Prostate gland (tissue), 2 donors: ENCODE results near the gene MMP17. TPM values are rescaled to one million over a fixed set of nuclear protein-coding genes. Genes with fewer than 3 reads are reported as not detected.
"Not testable (repeated sequence)": the region's sequence is repeated elsewhere in the genome, so short reads cannot be mapped to it uniquely, and the experiment has no call there.

Experiments used
- DNase-seq: peaks from one replicate; pipeline ENCODE4 v3.0.0-alpha.2; 2019; ENCODE audit warnings: low spot score
- H3K27ac ChIP-seq, 2 donors: fragments of 200-600 bp; sonication (generic); 2 replicates each; pipeline ENCODE4 v1.5.1; 2017 to 2019
- H3K27me3 ChIP-seq: fragments of 200-600 bp; sonication (generic); replicated peaks from 2 replicates; pipeline ENCODE4 v1.5.1; 2019; ENCODE audit not compliant: insufficient read depth
- H3K36me3 ChIP-seq, 2 donors: fragments of 200-600 bp; sonication (generic); 1 replicate in 1 of 2; 2 replicates in 1 of 2; pipeline versions ENCODE4 v1.5.1 to v1.8.1; 2017 to 2019
- H3K4me1 ChIP-seq: fragments of 200-600 bp; sonication (generic); replicated peaks from 2 replicates; pipeline ENCODE4 v1.5.1; 2019
- H3K4me3 ChIP-seq, 2 donors: fragments of 200-600 bp; sonication (generic); 2 replicates each; pipeline ENCODE4 v1.5.1; 2017 to 2019
- H3K9me3 ChIP-seq: fragments of 200-600 bp; sonication (generic); 2 replicates; pipeline ENCODE4 v1.5.1; 2017
- CTCF ChIP-seq, 4 experiments: fragments of 200-600 bp in 2 of 4; fragments of 450-650 bp in 2 of 4; sonication (generic) in 2 of 4; IDR thresholded peaks; 1 replicate in 3 of 4; 2 replicates in 1 of 4; pipeline ENCODE4 v1.5.1; 2016 to 2019; ENCODE audit warnings: antibody characterized with exemption in 4 of 4, mild to moderate bottlenecking in 2 of 4, moderate library complexity in 2 of 4
- POLR2A ChIP-seq: fragments of 450-650 bp; IDR thresholded peaks from one replicate; pipeline ENCODE4 v1.6.1; 2016; ENCODE audit warnings: antibody characterized with exemption, mild to moderate bottlenecking
- POLR2AphosphoS5 ChIP-seq: sonication (generic); formaldehyde crosslinking; IDR thresholded peaks from one replicate; pipeline ENCODE4 v1.6.1; 2017; ENCODE audit warnings: antibody characterized with exemption
- WGBS: methylation state at CpG from one replicate; pipeline ENCODE4 v1.1.5; 2018; 5-methylcytosine and 5-hydroxymethylcytosine counted together
- intact Hi-C: fragments of 100-400 bp; cut with DNase I; formaldehyde crosslinking; loops from one replicate; pipeline ENCODE4 v1.14.2; 2022
- total RNA-seq, 2 donors: library from RNA; depleted of rRNA; stranded (reverse); fragments of >200 nt; gene quantifications; one replicate each; pipeline ENCODE4 v1.1.0, GENCODE V29; 2016

The MMP17 gene
- total RNA-seq, 2 donors from 2014 or later: 1.1 to 35.7 TPM

- 96% methylated on average over 21 of the region's 21 CpGs for WGBS
- intact Hi-C loops: no loop called here
Measured at GRCh38 chr12:131873293-131873692, 45.1 kb downstream of the MMP17 start.

GRCh38 chr12:131874972-131875371 is 46.8 kb downstream of the MMP17 start:
- H3K27ac ChIP-seq, H3K36me3 ChIP-seq, intact Hi-C loops, H3K9me3 ChIP-seq, DNase-seq, H3K27me3 ChIP-seq, H3K4me1 ChIP-seq, H3K4me3 ChIP-seq: not testable (repeated sequence)
- 91% methylated on average over 6 of the region's 6 CpGs for WGBS

More at GRCh38 chr12:131873293-131873692, 45.1 kb downstream of the MMP17 start:
- Histone ChIP-seq H3K4me3 (no peak overlapping the region), H3K27me3 (no peaks in the 10 kb centered on the region), H3K27ac (no peak overlapping the region), H3K9me3 (no peaks in the 10 kb centered on the region), H3K4me1 (no peaks in the 10 kb centered on the region), H3K36me3 (no peaks in the 10 kb centered on the region)
- no peak for TF ChIP-seq POLR2AphosphoS5
- DNase-seq: no peak

- H3K27ac ChIP-seq, H3K36me3 ChIP-seq, H3K9me3 ChIP-seq, DNase-seq, H3K27me3 ChIP-seq, H3K4me3 ChIP-seq, intact Hi-C loops, H3K4me1 ChIP-seq: not testable (repeated sequence)
- 67% methylated on average over 10 of the region's 10 CpGs for WGBS
Measured at GRCh38 chr12:131877216-131877615, 49.0 kb downstream of the MMP17 start.

- H3K27ac ChIP-seq, H3K4me1 ChIP-seq, H3K27me3 ChIP-seq, DNase-seq, H3K4me3 ChIP-seq, intact Hi-C loops, H3K9me3 ChIP-seq, H3K36me3 ChIP-seq: not testable (repeated sequence)
- 58% methylated on average over 3 of the region's 3 CpGs for WGBS
Measured at GRCh38 chr12:131878436-131878835, 50.2 kb downstream of the MMP17 start.

GRCh38 chr12:131882804-131883520 is 54.8 kb downstream of the MMP17 start:
- Histone ChIP-seq H3K27me3 (no peaks in the 10 kb centered on the region), H3K36me3 (no peaks in the 10 kb centered on the region), H3K4me3 (no peak overlapping the region), H3K4me1 (no peaks in the 10 kb centered on the region), H3K9me3 (no peaks in the 10 kb centered on the region), H3K27ac (no peak overlapping the region)
- intact Hi-C loops: no loop called here
- no peak for DNase-seq
- WGBS: 82% methylated on average over 16 of the region's 16 CpGs
- TF ChIP-seq POLR2A (no peak), CTCF (IDR thresholded peaks at IDR 0.05) (no peak), POLR2AphosphoS5 (no peak)

- no peak overlapping the region for H3K27ac ChIP-seq
- H3K36me3 ChIP-seq: no peaks in the 10 kb centered on the region
- no peaks in the 10 kb centered on the region for H3K9me3 ChIP-seq
- no peak for DNase-seq
- WGBS: 73% methylated on average over 4 of the region's 4 CpGs
- no peaks in the 10 kb centered on the region for H3K4me1 ChIP-seq
- intact Hi-C loops: no loop called here
- TF ChIP-seq POLR2AphosphoS5 (no peak), CTCF (IDR thresholded peaks at IDR 0.05) (no peak), POLR2A (no peak)
- no peaks in the 10 kb centered on the region for H3K27me3 ChIP-seq
- H3K4me3 ChIP-seq: no peak overlapping the region
Measured at GRCh38 chr12:131883521-131883900, 55.3 kb downstream of the MMP17 start.

- H3K9me3 ChIP-seq, H3K4me3 ChIP-seq, DNase-seq, H3K27me3 ChIP-seq, intact Hi-C loops, H3K27ac ChIP-seq, H3K4me1 ChIP-seq, H3K36me3 ChIP-seq: not testable (repeated sequence)
- WGBS: 87% methylated on average over 8 of the region's 8 CpGs
Measured at GRCh38 chr12:131885076-131885475, 56.9 kb downstream of the MMP17 start.
